Endothelial cell of umbilical vein (primary cell): ENCODE data around the gene DCP2. TPM values are rescaled to one million over a fixed set of nuclear protein-coding genes. Genes with fewer than 3 reads are reported as not detected.

Source experiments
- BruUV-seq: library from RNA; stranded (reverse); fragments of 400-500 nt; replicated peaks from 2 replicates; lab custom pipeline; 2021; lab: Mats Ljungman, UMichigan
- CTCF ChIA-PET: fragments of 300-600, 350-600 bp; sonication (Branson Sonifier 250); formaldehyde crosslinking; loops from one replicate; lab custom pipeline; 2021; ENCODE audit warnings: antibody characterized with exemption, inconsistent platforms; lab: Charles Lee
- POLR2A ChIA-PET: fragments of 300-600, 350-600 bp; sonication (Branson Sonifier 250); formaldehyde crosslinking; loops from one replicate; lab custom pipeline; 2021; ENCODE audit warnings: antibody characterized with exemption, inconsistent platforms; lab: Charles Lee
- DNase-seq: peaks from one replicate; pipeline ENCODE4 v3.0.0-alpha.2; 2011; ENCODE audit warnings: low read depth, low spot score
- FAIRE-seq: peaks from 2 replicates; lab custom pipeline; 2011; peaks lifted over from hg19 to GRCh38; lab: Jason Lieb, UNC
- H2AFZ ChIP-seq: 2 replicates; pipeline ENCODE4 v1.6.0; 2012; ENCODE audit warnings: low read depth, low read length, control low read depth, inconsistent platforms
- H3K27ac ChIP-seq: 2 replicates; pipeline ENCODE4 v1.5.1; 2011; ENCODE audit warnings: low read depth, mild to moderate bottlenecking, control low read depth, low read length, moderate library complexity; ENCODE audit not compliant: insufficient read depth
- H3K27me3 ChIP-seq, 2 experiments: 2 replicates each; pipeline versions ENCODE4 v1.6.0 to v1.6.1; 2011; ENCODE audit warnings: low read length in 2 of 2, mixed read lengths in 1 of 2; ENCODE audit not compliant: control insufficient read depth in 2 of 2, insufficient read depth in 2 of 2
- H3K36me3 ChIP-seq, 2 experiments: 2 replicates in 1 of 2; 3 replicates in 1 of 2; pipeline ENCODE4 v1.5.1; 2011; ENCODE audit warnings: low read length in 2 of 2, mild to moderate bottlenecking in 1 of 2, moderate library complexity in 1 of 2; ENCODE audit not compliant: control insufficient read depth in 2 of 2, insufficient read depth in 2 of 2; ENCODE audit errors: extremely low read depth in 1 of 2
- H3K4me1 ChIP-seq: 3 replicates; pipeline ENCODE4 v1.5.1; 2011; ENCODE audit warnings: mild to moderate bottlenecking, low read length; ENCODE audit not compliant: control insufficient read depth, insufficient read depth; ENCODE audit errors: extremely low read depth
- H3K4me2 ChIP-seq: 2 replicates; pipeline ENCODE4 v1.6.1; 2011; ENCODE audit warnings: low read length, control low read depth, mixed read lengths; ENCODE audit not compliant: insufficient read depth
- H3K4me3 ChIP-seq, 3 experiments: fragments of 200-600 bp in 1 of 3; sonication (generic), shearing (Covaris generic) in 1 of 3; replicated peaks in 1 of 3; 2 replicates each; pipeline ENCODE4 v1.5.1; 2011 to 2016; ENCODE audit warnings: control low read depth in 3 of 3, low read length in 3 of 3, mild to moderate bottlenecking in 2 of 3, inconsistent platforms in 1 of 3, low read depth in 1 of 3, moderate library complexity in 1 of 3; ENCODE audit not compliant: insufficient read depth in 1 of 3
- H3K79me2 ChIP-seq: 2 replicates; pipeline ENCODE4 v1.6.0; 2012; ENCODE audit warnings: low read length, inconsistent platforms; ENCODE audit not compliant: control insufficient read depth, insufficient read depth
- H3K9ac ChIP-seq: replicated peaks from 2 replicates; pipeline ENCODE3; 2011; ENCODE audit warnings: low read length, control low read depth; ENCODE audit not compliant: insufficient read depth; ENCODE audit errors: extremely low read depth
- H3K9me1 ChIP-seq: replicated peaks from 3 replicates; pipeline ENCODE4 v1.6.0; 2011; ENCODE audit warnings: mild to moderate bottlenecking, low read length; ENCODE audit not compliant: control insufficient read depth, insufficient read depth; ENCODE audit errors: extremely low read depth
- H3K9me3 ChIP-seq: replicated peaks from 2 replicates; pipeline ENCODE4 v1.5.1; 2012; ENCODE audit warnings: low read length, inconsistent platforms; ENCODE audit not compliant: control insufficient read depth, insufficient read depth
- H4K20me1 ChIP-seq: replicated peaks from 2 replicates; pipeline ENCODE3; 2011; ENCODE audit warnings: mild to moderate bottlenecking, low read length; ENCODE audit not compliant: control insufficient read depth, insufficient read depth; ENCODE audit errors: extremely low read depth
- CTCF ChIP-seq, 2 donors: IDR thresholded peaks; 1 replicate in 1 of 2; 2 replicates in 1 of 2; pipeline ENCODE4 v1.5.1; 2011; ENCODE audit warnings: low read length in 2 of 2, mild to moderate bottlenecking in 2 of 2, moderate library complexity in 2 of 2, control low read depth in 1 of 2, inconsistent platforms in 1 of 2, low read depth in 1 of 2; ENCODE audit not compliant: insufficient read depth in 1 of 2; ENCODE audit errors: extremely low read depth in 1 of 2
- EZH2 ChIP-seq: IDR thresholded peaks from 2 replicates; pipeline ENCODE4 v1.6.1; 2012; ENCODE audit warnings: borderline replicate concordance, low read depth, mild to moderate bottlenecking, moderate library complexity, low read length, inconsistent platforms; ENCODE audit not compliant: severe bottlenecking
- FOS ChIP-seq: IDR thresholded peaks from 2 replicates; pipeline ENCODE4 v1.6.1; 2011; ENCODE audit warnings: mild to moderate bottlenecking, low read length, moderate library complexity, borderline replicate concordance; ENCODE audit not compliant: insufficient read depth
- GATA2 ChIP-seq: IDR thresholded peaks from 2 replicates; pipeline ENCODE4 v1.7.0; 2011; ENCODE audit warnings: low read depth, mild to moderate bottlenecking, moderate library complexity, mixed read lengths, low read length; ENCODE audit not compliant: insufficient read length, insufficient read depth
- JUN ChIP-seq: IDR thresholded peaks from 2 replicates; pipeline ENCODE4 v1.6.1; 2011; ENCODE audit warnings: borderline replicate concordance, low read depth; ENCODE audit not compliant: insufficient read length, insufficient read depth
- MAX ChIP-seq: IDR thresholded peaks from 2 replicates; pipeline ENCODE4 v1.6.1; 2011; ENCODE audit not compliant: insufficient read depth, insufficient read length
- MYC ChIP-seq: IDR thresholded peaks from one replicate; pipeline ENCODE4 v1.6.1; 2011; ENCODE audit warnings: mild to moderate bottlenecking, low read depth, low read length
- POLR2A ChIP-seq: IDR thresholded peaks from 2 replicates; pipeline ENCODE4 v1.6.1; 2012; ENCODE audit warnings: low read depth, mild to moderate bottlenecking, control low read depth, low read length
- POLR2AphosphoS5 ChIP-seq: IDR thresholded peaks from 2 replicates; pipeline ENCODE4 v1.6.1; 2012; ENCODE audit warnings: low read depth, mild to moderate bottlenecking, control low read depth, low read length, moderate library complexity; ENCODE audit not compliant: insufficient read depth
- dilution Hi-C: fragments of 300-500 bp; cut with MboI; formaldehyde crosslinking; loops from one replicate; pipeline ENCODE4 v1.15.0; 2019; ENCODE audit warnings: low sequenced_read_pairs; ENCODE audit not compliant: extremely low pct_ligation_motif_present
- intact Hi-C: fragments of 100-400 bp; cut with micrococcal nuclease; formaldehyde crosslinking; loops from one replicate; pipeline ENCODE4 v1.10.0; 2022
- polyA plus RNA-seq, 4 experiments: library from polyadenylated mRNA; depleted of rRNA in 3 of 4; stranded (reverse) in 3 of 4; unstranded in 1 of 4; fragments of >200 nt; gene quantifications; 2 replicates each; pipeline versions ENCODE4 v1.2.1 to v1.2.3, GENCODE V29; 2011 to 2012; ENCODE audit warnings: missing spikeins in 1 of 4
- total RNA-seq: library from RNA; stranded (reverse); gene quantifications from 2 replicates; pipeline ENCODE4 v1.2.3, GENCODE V29; 2021

DCP2 gene
- total and polyA plus RNA-seq, 2 donors (not counting 3 experiments of a cell fraction or from before 2014, with no cell fraction given) = 11.3 to 60.0 TPM

GRCh38 chr5:113027015-113027414 is 50.4 kb downstream of the DCP2 start:
- Histone ChIP-seq H3K9me3 (no peaks in the 10 kb centered on the region), H2AFZ (no peak overlapping the region), H3K9ac (no peak overlapping the region), H3K4me2 (no peak overlapping the region), H3K36me3 (peaks cover 19 to 22% of the 10 kb centered on the region in 2 experiments), H4K20me1 (no peaks in the 10 kb centered on the region), H3K4me1 (peaks cover 11% of the 10 kb centered on the region), H3K79me2 (no peaks in the 10 kb centered on the region), H3K27ac (no peak overlapping the region), H3K4me3 (no peak overlapping the region), H3K9me1 (no peaks in the 10 kb centered on the region), H3K27me3 (no peaks in the 10 kb centered on the region)
- TF ChIP-seq GATA2 (no peak), MAX (no peak), FOS (no peak), MYC (no peak), POLR2AphosphoS5 (no peak), JUN (no peak), POLR2A (no peak), CTCF (IDR thresholded peaks at IDR 0.05; ENCODE audit: extremely low read depth in 1 of 2, insufficient read depth in 1 of 2, low read depth in 1 of 2, low read length in 2 of 2) (no peak), EZH2 (no peak)
- no peak for DNase-seq
- intact Hi-C loops (no loop called here), dilution Hi-C loops (no loop called here)
- BruUV-seq = no TSS peak
- ChIA-PET CTCF (no interaction called here), POLR2A (no interaction called here)
- FAIRE-seq = no peak
